ENCODE measurements around the gene ZNF611.

The ZNF611 gene

GRCh38 chr19:52669586-52669985 lies 65.3 kb downstream of the ZNF611 start:
- no peak for DNase-seq (ENCODE audit: low spot score)
- no peak for TF ChIP-seq CTCF (IDR thresholded peaks at IDR 0.05; ENCODE audit: borderline replicate concordance, control extremely low read depth, extremely low read depth, insufficient read depth, missing control alignments)
- in situ Hi-C loops (cut with MboI; ENCODE audit: low sequenced_read_pairs, unreplicated experiment) = no loop called here

- no peak for TF ChIP-seq CTCF (IDR thresholded peaks at IDR 0.05; ENCODE audit: borderline replicate concordance, control extremely low read depth, extremely low read depth, insufficient read depth, missing control alignments)
- no peak for DNase-seq (ENCODE audit: low spot score)
- in situ Hi-C loops (cut with MboI; ENCODE audit: low sequenced_read_pairs, unreplicated experiment) = no loop called here
Observed at GRCh38 chr19:52667972-52668371, 66.9 kb downstream of the ZNF611 start.

- DNase-seq (ENCODE audit: low spot score) = no peak
- in situ Hi-C loops (cut with MboI; ENCODE audit: low sequenced_read_pairs, unreplicated experiment) = no loop called here
- TF ChIP-seq CTCF (IDR thresholded peaks at IDR 0.05; ENCODE audit: borderline replicate concordance, control extremely low read depth, extremely low read depth, insufficient read depth, missing control alignments) = no peak
Observed at GRCh38 chr19:52666506-52666905, 68.3 kb downstream of the ZNF611 start.

- in situ Hi-C loops (cut with MboI; ENCODE audit: low sequenced_read_pairs, unreplicated experiment) = no loop called here
- DNase-seq (ENCODE audit: low spot score) = no peak
Observed at GRCh38 chr19:52665529-52665928, 69.3 kb downstream of the ZNF611 start.

GRCh38 chr19:52665027-52665426 lies 69.8 kb downstream of the ZNF611 start:
- in situ Hi-C loops (cut with MboI; ENCODE audit: low sequenced_read_pairs, unreplicated experiment) = no loop called here
- TF ChIP-seq CTCF (IDR thresholded peaks at IDR 0.05; ENCODE audit: borderline replicate concordance, control extremely low read depth, extremely low read depth, insufficient read depth, missing control alignments) = no peak
- DNase-seq (ENCODE audit: low spot score) = no peak

More at GRCh38 chr19:52665529-52665928, 69.3 kb downstream of the ZNF611 start:
- TF ChIP-seq CTCF (IDR thresholded peaks at IDR 0.05; ENCODE audit: borderline replicate concordance, control extremely low read depth, extremely low read depth, insufficient read depth, missing control alignments) = no peak

- in situ Hi-C loops (cut with MboI; ENCODE audit: low sequenced_read_pairs, unreplicated experiment) = no loop called here
- TF ChIP-seq CTCF (IDR thresholded peaks at IDR 0.05; ENCODE audit: borderline replicate concordance, control extremely low read depth, extremely low read depth, insufficient read depth, missing control alignments) = no peak
- no peak for DNase-seq (ENCODE audit: low spot score)
Observed at GRCh38 chr19:52664461-52664860, 70.4 kb downstream of the ZNF611 start.

GRCh38 chr19:52662631-52663030 lies 72.2 kb downstream of the ZNF611 start:
- no peak for TF ChIP-seq CTCF (IDR thresholded peaks at IDR 0.05; ENCODE audit: borderline replicate concordance, control extremely low read depth, extremely low read depth, insufficient read depth, missing control alignments)
- no peak for DNase-seq (ENCODE audit: low spot score)
- in situ Hi-C loops (cut with MboI; ENCODE audit: low sequenced_read_pairs, unreplicated experiment) = no loop called here
